ENCODE measurements around the gene MPIG6B.

- TF ChIP-seq CTCF (IDR thresholded peaks at IDR 0.05) (no peak), POLR2A (IDR thresholded peaks at IDR 0.05) (no peak)
Observed at GRCh38 chr6:31718265-31718664, 4.9 kb upstream of the MPIG6B start.

Measured in body of pancreas (tissue), 4 donors.